SKM-1 (cell line): ENCODE results near the gene CCL2.
A peak's percentile ranks its signal among the peaks of the same experiment; 100 is the strongest.
"Not testable (repeated sequence)": the region's sequence is repeated elsewhere in the genome, so short reads cannot be mapped to it uniquely, and the experiment has no call there.

Source experiments
- DNase-seq: peaks from one replicate; lab custom pipeline; 2025; ENCODE audit not compliant: unreplicated experiment; lab: John Stamatoyannopoulos, UW

Gene CCL2

GRCh38 chr17:34254651-34255380 lies at the start of gene CCL2:
TSS of gene CCL2 (plus strand) at chr17:34255285. CDS start at chr17:34255350, 65 bp downstream.
- DNase-seq, result no peak

- no peak for DNase-seq
Observed at GRCh38 chr17:34205401-34205800, 49.7 kb upstream of the CCL2 start.

GRCh38 chr17:34206569-34206968 lies 48.5 kb upstream of the CCL2 start:
- no peak for DNase-seq

GRCh38 chr17:34207572-34207971 lies 47.5 kb upstream of the CCL2 start:
- no peak for DNase-seq

GRCh38 chr17:34218748-34219147 lies 36.3 kb upstream of the CCL2 start:
- DNase-seq, result no peak

GRCh38 chr17:34219405-34219804 lies 35.7 kb upstream of the CCL2 start:
- DNase-seq, result no peak

- no peak for DNase-seq
Observed at GRCh38 chr17:34220045-34220751, 34.9 kb upstream of the CCL2 start.

GRCh38 chr17:34220752-34221395 lies 34.2 kb upstream of the CCL2 start:
- DNase-seq, result peak; percentile 10

- DNase-seq, result no peak
Observed at GRCh38 chr17:34221411-34221810, 33.7 kb upstream of the CCL2 start.

GRCh38 chr17:34222722-34223497 lies 32.2 kb upstream of the CCL2 start:
- DNase-seq, result no peak

- no peak for DNase-seq
Observed at GRCh38 chr17:34225046-34225445, 30.0 kb upstream of the CCL2 start.

GRCh38 chr17:34226011-34226743 lies 28.9 kb upstream of the CCL2 start:
- DNase-seq, result no peak

- no peak for DNase-seq
Observed at GRCh38 chr17:34226744-34227034, 28.4 kb upstream of the CCL2 start.

GRCh38 chr17:34227293-34227692 lies 27.8 kb upstream of the CCL2 start:
- not testable (repeated sequence) for DNase-seq

GRCh38 chr17:34227707-34228106 lies 27.4 kb upstream of the CCL2 start:
- no peak for DNase-seq

- no peak for DNase-seq
Observed at GRCh38 chr17:34228781-34229180, 26.3 kb upstream of the CCL2 start.

- DNase-seq, result no peak
Observed at GRCh38 chr17:34230342-34230741, 24.7 kb upstream of the CCL2 start.

- DNase-seq, result no peak
Observed at GRCh38 chr17:34234616-34235015, 20.5 kb upstream of the CCL2 start.

GRCh38 chr17:34235389-34236028 lies 19.6 kb upstream of the CCL2 start:
- DNase-seq, result no peak

GRCh38 chr17:34236281-34236892 lies 18.7 kb upstream of the CCL2 start:
- no peak for DNase-seq
